SK-N-SH treated with all-trans-retinoic acid at 6 μM for 48 hours (cell line): ENCODE measurements around the gene CCDC32.
A peak's percentile ranks its signal among the peaks of the same experiment; 100 is the strongest.

Source experiments
- ATAC-seq: fragments of 200-7000 bp; cut with Tn5 transposase; 3 replicates; pipeline ENCODE4 v1.9.1; 2020; ENCODE audit warnings: mild to moderate bottlenecking, moderate library complexity
- ARNTL ChIP-seq: fragments of 450-650 bp; formaldehyde crosslinking; IDR thresholded peaks from 2 replicates; pipeline ENCODE4 v1.5.0; 2020; ENCODE audit warnings: low read depth, mild to moderate bottlenecking, moderate library complexity, borderline replicate concordance
- BACH2 ChIP-seq: fragments of 250-450 bp; sonication (Bioruptor Pico); IDR thresholded peaks from 2 replicates; pipeline ENCODE4 v1.9.0; 2021; ENCODE audit warnings: mild to moderate bottlenecking, borderline replicate concordance
- CSDC2 ChIP-seq: fragments of 250-450 bp; sonication (Bioruptor Pico); IDR thresholded peaks from 2 replicates; pipeline ENCODE4 v1.5.0; 2020; ENCODE audit warnings: mild to moderate bottlenecking, moderate library complexity
- ESRRG ChIP-seq: fragments of 250-450 bp; sonication (Bioruptor Pico); IDR thresholded peaks from 2 replicates; pipeline ENCODE4 v1.6.1; 2021; ENCODE audit warnings: mild to moderate bottlenecking
- GLIS3 ChIP-seq: fragments of 250-450 bp; sonication (Bioruptor Pico); IDR thresholded peaks from 2 replicates; pipeline ENCODE4 v1.5.0; 2020; ENCODE audit warnings: mild to moderate bottlenecking, moderate library complexity
- OSR1 ChIP-seq: fragments of 250-450 bp; sonication (Bioruptor Pico); IDR thresholded peaks from 2 replicates; pipeline ENCODE4 v1.8.0; 2022; ENCODE audit warnings: moderate library complexity, mild to moderate bottlenecking, inconsistent platforms
- RARB ChIP-seq: fragments of 250-450 bp; sonication (Bioruptor Pico); IDR thresholded peaks from 2 replicates; pipeline ENCODE4 v1.8.0; 2021; ENCODE audit warnings: mild to moderate bottlenecking, moderate library complexity
- SNAI2 ChIP-seq: fragments of 250-450 bp; sonication (Bioruptor Pico); IDR thresholded peaks from 2 replicates; pipeline ENCODE4 v1.5.0; 2020; ENCODE audit warnings: mild to moderate bottlenecking, moderate library complexity
- TCF4 ChIP-seq: fragments of 250-450 bp; sonication (Bioruptor Pico); IDR thresholded peaks from 2 replicates; pipeline ENCODE4 v1.8.0; 2021; ENCODE audit warnings: mild to moderate bottlenecking, moderate library complexity, borderline replicate concordance
- TOX ChIP-seq: fragments of 250-450 bp; sonication (Bioruptor Pico); IDR thresholded peaks from 2 replicates; pipeline ENCODE4 v1.8.0; 2021; ENCODE audit warnings: mild to moderate bottlenecking, moderate library complexity, borderline replicate concordance
- ZC3H10 ChIP-seq: fragments of 250-450 bp; sonication (Bioruptor Pico); IDR thresholded peaks from 2 replicates; pipeline ENCODE4 v1.5.1; 2021; ENCODE audit warnings: mild to moderate bottlenecking, moderate library complexity
- ZFP3 ChIP-seq: fragments of 250-450 bp; sonication (Bioruptor Pico); IDR thresholded peaks from 2 replicates; pipeline ENCODE4 v1.5.0; 2020; ENCODE audit warnings: mild to moderate bottlenecking, moderate library complexity
- ZFP30 ChIP-seq: fragments of 450-650 bp; formaldehyde crosslinking; IDR thresholded peaks from 2 replicates; pipeline ENCODE4 v1.5.0; 2022; ENCODE audit warnings: mild to moderate bottlenecking, moderate library complexity
- ZNF565 ChIP-seq: fragments of 450-650 bp; formaldehyde crosslinking; conservative IDR thresholded peaks from 2 replicates; pipeline ENCODE4 v1.5.0; 2020; ENCODE audit warnings: low read depth, mild to moderate bottlenecking, moderate library complexity
- ZNF70 ChIP-seq: fragments of 450-650 bp; formaldehyde crosslinking; IDR thresholded peaks from 2 replicates; pipeline ENCODE4 v1.5.0; 2020; ENCODE audit warnings: mild to moderate bottlenecking, moderate library complexity
- ZNF8 ChIP-seq: fragments of 450-650 bp; formaldehyde crosslinking; IDR thresholded peaks from 2 replicates; pipeline ENCODE4 v1.5.0; 2020; ENCODE audit warnings: mild to moderate bottlenecking, moderate library complexity
- TF ChIP-seq, protein P1 (sequence below): fragments of 250-450 bp; sonication (Bioruptor Pico); IDR thresholded peaks from 2 replicates; pipeline ENCODE4 v1.5.0; 2020; ENCODE audit warnings: mild to moderate bottlenecking, moderate library complexity
- TF ChIP-seq, protein P2 (sequence below): fragments of 250-450 bp; sonication (Bioruptor Pico); IDR thresholded peaks from 2 replicates; pipeline ENCODE4 v1.5.1; 2021; ENCODE audit warnings: mild to moderate bottlenecking, moderate library complexity
- TF ChIP-seq, protein P3 (sequence below): fragments of 250-450 bp; sonication (Bioruptor Pico); IDR thresholded peaks from 2 replicates; pipeline ENCODE4 v1.5.1; 2020; ENCODE audit warnings: low read depth, mild to moderate bottlenecking, moderate library complexity

The CCDC32 gene

DNA sequence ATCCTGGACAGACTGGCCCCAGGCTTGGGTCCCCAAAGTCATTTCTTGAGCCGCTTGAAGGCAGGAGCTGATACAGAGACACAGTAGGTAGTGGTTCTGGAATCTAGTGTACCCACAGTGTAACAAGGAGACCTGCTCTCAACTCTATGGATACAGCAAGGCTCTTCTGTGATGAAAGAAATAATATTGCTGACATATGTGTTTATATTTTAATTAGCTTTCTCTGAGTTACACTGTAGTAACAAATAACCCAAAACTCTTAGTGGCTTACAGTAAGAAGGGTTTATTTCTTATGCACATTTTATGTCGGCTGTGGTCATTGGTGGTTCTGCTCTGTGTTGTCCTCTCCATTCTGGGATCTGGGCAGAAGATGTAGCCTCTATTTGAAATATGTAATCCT lies 48.5 kb downstream of the CCDC32 start:
- TF ChIP-seq RARB (no peak), ZFP3 (no peak)
- ATAC-seq, result no peak

DNA sequence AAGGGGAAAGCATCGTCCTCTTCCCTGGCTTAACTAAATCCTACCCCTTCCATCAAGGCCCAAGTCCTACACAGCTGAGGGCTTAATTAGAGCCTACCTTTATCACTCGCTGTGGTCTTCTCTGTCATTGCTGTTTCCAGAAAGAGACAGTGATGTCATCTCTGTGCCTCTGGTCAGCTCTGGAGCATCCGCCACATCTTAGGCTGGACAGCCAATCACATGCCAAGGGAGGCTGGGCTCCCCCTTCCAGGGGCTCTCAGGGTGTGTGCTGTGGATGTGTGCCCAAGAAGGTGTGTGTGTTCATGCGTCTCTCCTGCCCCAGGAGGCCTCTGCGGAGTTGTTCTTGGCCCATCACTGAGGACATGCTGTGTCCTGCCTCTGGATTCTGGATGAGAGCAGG lies 51.2 kb downstream of the CCDC32 start:
- ATAC-seq, result no peak
- TF ChIP-seq, protein P1, sequence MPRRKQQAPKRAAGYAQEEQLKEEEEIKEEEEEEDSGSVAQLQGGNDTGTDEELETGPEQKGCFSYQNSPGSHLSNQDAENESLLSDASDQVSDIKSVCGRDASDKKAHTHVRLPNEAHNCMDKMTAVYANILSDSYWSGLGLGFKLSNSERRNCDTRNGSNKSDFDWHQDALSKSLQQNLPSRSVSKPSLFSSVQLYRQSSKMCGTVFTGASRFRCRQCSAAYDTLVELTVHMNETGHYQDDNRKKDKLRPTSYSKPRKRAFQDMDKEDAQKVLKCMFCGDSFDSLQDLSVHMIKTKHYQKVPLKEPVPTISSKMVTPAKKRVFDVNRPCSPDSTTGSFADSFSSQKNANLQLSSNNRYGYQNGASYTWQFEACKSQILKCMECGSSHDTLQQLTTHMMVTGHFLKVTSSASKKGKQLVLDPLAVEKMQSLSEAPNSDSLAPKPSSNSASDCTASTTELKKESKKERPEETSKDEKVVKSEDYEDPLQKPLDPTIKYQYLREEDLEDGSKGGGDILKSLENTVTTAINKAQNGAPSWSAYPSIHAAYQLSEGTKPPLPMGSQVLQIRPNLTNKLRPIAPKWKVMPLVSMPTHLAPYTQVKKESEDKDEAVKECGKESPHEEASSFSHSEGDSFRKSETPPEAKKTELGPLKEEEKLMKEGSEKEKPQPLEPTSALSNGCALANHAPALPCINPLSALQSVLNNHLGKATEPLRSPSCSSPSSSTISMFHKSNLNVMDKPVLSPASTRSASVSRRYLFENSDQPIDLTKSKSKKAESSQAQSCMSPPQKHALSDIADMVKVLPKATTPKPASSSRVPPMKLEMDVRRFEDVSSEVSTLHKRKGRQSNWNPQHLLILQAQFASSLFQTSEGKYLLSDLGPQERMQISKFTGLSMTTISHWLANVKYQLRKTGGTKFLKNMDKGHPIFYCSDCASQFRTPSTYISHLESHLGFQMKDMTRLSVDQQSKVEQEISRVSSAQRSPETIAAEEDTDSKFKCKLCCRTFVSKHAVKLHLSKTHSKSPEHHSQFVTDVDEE (CRISPR knock-in tag), result no peak
- TF ChIP-seq SNAI2, result no peak
- TF ChIP-seq, protein P2, sequence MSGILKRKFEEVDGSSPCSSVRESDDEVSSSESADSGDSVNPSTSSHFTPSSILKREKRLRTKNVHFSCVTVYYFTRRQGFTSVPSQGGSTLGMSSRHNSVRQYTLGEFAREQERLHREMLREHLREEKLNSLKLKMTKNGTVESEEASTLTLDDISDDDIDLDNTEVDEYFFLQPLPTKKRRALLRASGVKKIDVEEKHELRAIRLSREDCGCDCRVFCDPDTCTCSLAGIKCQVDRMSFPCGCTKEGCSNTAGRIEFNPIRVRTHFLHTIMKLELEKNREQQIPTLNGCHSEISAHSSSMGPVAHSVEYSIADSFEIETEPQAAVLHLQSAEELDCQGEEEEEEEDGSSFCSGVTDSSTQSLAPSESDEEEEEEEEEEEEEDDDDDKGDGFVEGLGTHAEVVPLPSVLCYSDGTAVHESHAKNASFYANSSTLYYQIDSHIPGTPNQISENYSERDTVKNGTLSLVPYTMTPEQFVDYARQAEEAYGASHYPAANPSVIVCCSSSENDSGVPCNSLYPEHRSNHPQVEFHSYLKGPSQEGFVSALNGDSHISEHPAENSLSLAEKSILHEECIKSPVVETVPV (CRISPR knock-in tag), result no peak
- TF ChIP-seq RARB, result no peak
- TF ChIP-seq, protein P3, sequence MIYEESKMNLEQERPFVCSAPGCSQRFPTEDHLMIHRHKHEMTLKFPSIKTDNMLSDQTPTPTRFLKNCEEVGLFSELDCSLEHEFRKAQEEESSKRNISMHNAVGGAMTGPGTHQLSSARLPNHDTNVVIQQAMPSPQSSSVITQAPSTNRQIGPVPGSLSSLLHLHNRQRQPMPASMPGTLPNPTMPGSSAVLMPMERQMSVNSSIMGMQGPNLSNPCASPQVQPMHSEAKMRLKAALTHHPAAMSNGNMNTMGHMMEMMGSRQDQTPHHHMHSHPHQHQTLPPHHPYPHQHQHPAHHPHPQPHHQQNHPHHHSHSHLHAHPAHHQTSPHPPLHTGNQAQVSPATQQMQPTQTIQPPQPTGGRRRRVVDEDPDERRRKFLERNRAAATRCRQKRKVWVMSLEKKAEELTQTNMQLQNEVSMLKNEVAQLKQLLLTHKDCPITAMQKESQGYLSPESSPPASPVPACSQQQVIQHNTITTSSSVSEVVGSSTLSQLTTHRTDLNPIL (CRISPR knock-in tag), result no peak
- no peak for TF ChIP-seq ARNTL
- TF ChIP-seq ZNF565 (CRISPR knock-in tag), result no peak
- TF ChIP-seq TOX (CRISPR knock-in tag), result no peak
- no peak for TF ChIP-seq ZNF70 (CRISPR knock-in tag)

DNA sequence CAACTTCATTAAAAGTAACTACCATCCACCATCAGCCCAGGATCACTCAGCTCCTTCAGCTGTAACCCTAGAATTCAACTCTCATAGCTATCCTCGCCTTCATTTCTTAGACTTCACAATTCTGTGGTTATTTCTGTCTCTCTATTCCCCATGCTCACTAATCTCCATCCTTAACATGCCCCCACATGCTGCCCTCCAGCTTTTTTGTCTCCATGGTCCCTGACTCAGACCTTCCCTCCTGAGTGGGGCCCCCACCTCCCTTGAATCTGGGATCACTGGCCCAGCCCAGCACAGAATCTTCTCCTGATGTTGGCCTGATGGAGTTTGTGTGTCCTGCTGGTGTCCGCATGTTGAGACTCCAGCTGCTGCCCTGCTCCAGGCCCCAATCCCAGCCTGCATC lies 52.4 kb downstream of the CCDC32 start:
- TF ChIP-seq ZNF70 (CRISPR knock-in tag) (no peak), RARB (no peak), ZNF565 (CRISPR knock-in tag) (no peak)
- ATAC-seq, result no peak

DNA sequence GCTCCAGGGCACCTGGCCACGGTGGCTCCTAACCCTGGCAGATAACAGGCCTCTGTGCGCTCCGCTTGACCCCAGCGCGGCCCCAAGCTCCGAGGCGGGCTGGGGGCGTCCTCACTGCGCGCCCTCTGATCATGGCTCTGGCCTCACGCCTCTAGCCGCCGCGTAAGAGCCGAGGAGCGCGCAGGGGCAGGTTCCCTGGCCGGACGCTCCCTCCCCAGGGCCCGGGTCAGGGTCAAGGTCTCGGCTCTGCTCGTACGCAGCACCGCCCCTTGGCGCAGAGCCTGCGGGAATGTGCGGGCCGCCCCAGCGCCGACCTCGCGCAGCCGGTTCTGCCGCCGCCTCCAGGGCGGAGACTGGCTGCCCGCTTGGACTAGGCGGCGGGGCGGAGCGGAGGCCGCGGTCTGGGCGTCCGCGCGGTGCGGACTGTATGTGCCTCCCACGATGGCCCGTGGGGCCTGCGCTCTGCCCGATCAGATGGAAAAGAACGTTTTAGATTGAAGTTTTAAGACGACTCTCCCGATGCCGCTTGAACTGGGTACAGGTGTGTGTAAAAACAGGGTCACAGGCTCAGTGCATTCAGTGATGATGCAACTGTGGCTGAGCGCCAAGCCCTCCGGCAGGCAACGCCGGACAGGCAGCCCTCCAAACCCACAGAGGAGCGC lies 53.2 kb downstream of the CCDC32 start:
- TF ChIP-seq, protein P3 (CRISPR knock-in tag), result no peak
- TF ChIP-seq ZFP30 (CRISPR knock-in tag), result no peak
- TF ChIP-seq ARNTL, result no peak
- TF ChIP-seq ZNF8 (CRISPR knock-in tag), result no peak
- TF ChIP-seq, protein P1 (CRISPR knock-in tag), result no peak
- no peak for TF ChIP-seq RARB
- no peak for TF ChIP-seq OSR1 (CRISPR knock-in tag)
- ATAC-seq, result peak; percentile 44

DNA sequence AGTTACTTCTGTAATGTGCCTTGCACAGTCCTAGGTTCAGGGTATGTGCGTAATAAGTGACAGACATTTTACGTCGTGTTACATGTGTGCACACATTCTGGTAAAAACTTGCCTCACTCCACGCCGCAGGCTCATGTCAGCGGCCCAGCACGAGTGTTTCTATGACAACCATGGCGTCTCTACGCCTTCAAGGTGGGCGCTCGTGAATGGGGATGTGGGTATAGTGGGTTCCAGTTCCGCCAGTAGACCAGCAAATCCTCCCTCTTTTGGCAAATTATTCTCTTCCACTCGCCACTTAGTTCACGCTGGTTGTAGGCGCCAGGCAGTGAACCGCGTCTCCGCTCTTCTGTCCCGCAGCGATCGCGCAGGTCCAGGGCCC lies 53.8 kb downstream of the CCDC32 start:
- ATAC-seq, result no peak
- TF ChIP-seq TOX (CRISPR knock-in tag) (no peak), ARNTL (no peak), ZFP30 (CRISPR knock-in tag) (no peak), BACH2 (CRISPR knock-in tag) (no peak), GLIS3 (CRISPR knock-in tag) (no peak), CSDC2 (no peak), ESRRG (no peak), ZNF565 (CRISPR knock-in tag) (no peak), ZFP3 (no peak), TCF4 (no peak), ZC3H10 (CRISPR knock-in tag) (no peak)
- TF ChIP-seq, protein P3 (CRISPR knock-in tag), result no peak
- TF ChIP-seq, protein P1 (CRISPR knock-in tag), result no peak
